Putamen (tissue), 1 donor: ENCODE data around the gene LAIR2.
A peak's percentile ranks its signal among the peaks of the same experiment; 100 is the strongest.
"Not testable (repeated sequence)": the region's sequence is repeated elsewhere in the genome, so short reads cannot be mapped to it uniquely, and the experiment has no call there.

ENCODE experiments used
- DNase-seq: peaks from one replicate; pipeline ENCODE4 v3.0.0-alpha.2; 2016; ENCODE audit warnings: low spot score

Gene LAIR2

GRCh38 chr19:54493967-54494585 lies 8.6 kb upstream of the LAIR2 start:
- no peak for DNase-seq

- DNase-seq, result not testable (repeated sequence)
Observed at GRCh38 chr19:54495284-54495683, 7.3 kb upstream of the LAIR2 start.

- not testable (repeated sequence) for DNase-seq
Observed at GRCh38 chr19:54497747-54498450, 4.7 kb upstream of the LAIR2 start.

GRCh38 chr19:54498451-54498772 lies 4.2 kb upstream of the LAIR2 start:
- not testable (repeated sequence) for DNase-seq

GRCh38 chr19:54505542-54505941 lies 2.9 kb downstream of the LAIR2 start:
- not testable (repeated sequence) for DNase-seq

- no peak for DNase-seq
Observed at GRCh38 chr19:54506079-54506478, 3.4 kb downstream of the LAIR2 start.

GRCh38 chr19:54507038-54507717 lies 4.5 kb downstream of the LAIR2 start:
- DNase-seq, result not testable (repeated sequence)

GRCh38 chr19:54507824-54508223 lies 5.2 kb downstream of the LAIR2 start:
- no peak for DNase-seq

GRCh38 chr19:54508487-54508886 lies 5.9 kb downstream of the LAIR2 start:
- DNase-seq, result not testable (repeated sequence)

GRCh38 chr19:54509200-54509940 lies 6.7 kb downstream of the LAIR2 start:
- not testable (repeated sequence) for DNase-seq

GRCh38 chr19:54515156-54515555 lies 12.5 kb downstream of the LAIR2 start:
- DNase-seq, result no peak

GRCh38 chr19:54517483-54517882 lies 14.9 kb downstream of the LAIR2 start:
- DNase-seq, result no peak

- DNase-seq, result no peak
Observed at GRCh38 chr19:54518844-54519243, 16.2 kb downstream of the LAIR2 start.

GRCh38 chr19:54521022-54521859 lies 18.6 kb downstream of the LAIR2 start:
- peak; percentile 44 for DNase-seq

GRCh38 chr19:54521860-54522513 lies 19.4 kb downstream of the LAIR2 start:
- no peak for DNase-seq

GRCh38 chr19:54523403-54523802 lies 20.8 kb downstream of the LAIR2 start:
- DNase-seq, result peak; percentile 56

GRCh38 chr19:54525636-54526035 lies 23.0 kb downstream of the LAIR2 start:
- DNase-seq, result no peak

- DNase-seq, result no peak
Observed at GRCh38 chr19:54526972-54527371, 24.3 kb downstream of the LAIR2 start.

GRCh38 chr19:54530866-54531265 lies 28.2 kb downstream of the LAIR2 start:
- no peak for DNase-seq

GRCh38 chr19:54532528-54532927 lies 29.9 kb downstream of the LAIR2 start:
- DNase-seq, result peak; percentile 31

GRCh38 chr19:54533476-54533875 lies 30.8 kb downstream of the LAIR2 start:
- DNase-seq, result no peak
